K562 (cell line): ENCODE results near the gene FRMD4A. TPM values are rescaled to one million over a fixed set of nuclear protein-coding genes. Genes with fewer than 3 reads are reported as not detected.
A peak's percentile ranks its signal among the peaks of the same experiment; 100 is the strongest.

Experiments
- ARID1B ChIP-seq: fragments of 450-650 bp; IDR thresholded peaks from 2 replicates; pipeline ENCODE4 v1.6.1; 2016; ENCODE audit warnings: antibody characterized with exemption, mild to moderate bottlenecking, inconsistent platforms
- CBFA2T2 ChIP-seq: fragments of 450-650 bp; conservative IDR thresholded peaks from 2 replicates; pipeline ENCODE4 v1.6.1; 2017; ENCODE audit warnings: mild to moderate bottlenecking
- CREB1 ChIP-seq, 2 experiments: sonication (generic) in 1 of 2; formaldehyde crosslinking in 1 of 2; IDR thresholded peaks; 2 replicates each; pipeline versions ENCODE4 v1.6.1 to v1.8.0; 2012 to 2022; ENCODE audit warnings: inconsistent platforms in 1 of 2, mild to moderate bottlenecking in 1 of 2, missing genetic modification reagents in 1 of 2, moderate library complexity in 1 of 2
- CTBP1 ChIP-seq: fragments of 450-650 bp; IDR thresholded peaks from 2 replicates; pipeline ENCODE4 v1.6.1; 2016; ENCODE audit warnings: borderline replicate concordance
- EP300 ChIP-seq: IDR thresholded peaks from 2 replicates; pipeline ENCODE4 v1.6.1; 2012; ENCODE audit warnings: low read length, improper control_type of control experiment
- MITF ChIP-seq: IDR thresholded peaks from 2 replicates; pipeline ENCODE4 v1.6.1; 2014; ENCODE audit warnings: antibody characterized with exemption
- POLR2A ChIP-seq: fragments of 450-650 bp; conservative IDR thresholded peaks from 2 replicates; pipeline ENCODE4 v1.6.1; 2016
- TEAD4 ChIP-seq, 2 experiments: sonication (generic) in 1 of 2; formaldehyde crosslinking in 1 of 2; IDR thresholded peaks; 2 replicates each; pipeline versions ENCODE4 v1.6.1 to v1.8.0; 2012 to 2022; ENCODE audit warnings: borderline replicate concordance in 1 of 2, inconsistent platforms in 1 of 2, low read length in 1 of 2, mild to moderate bottlenecking in 1 of 2, missing genetic modification reagents in 1 of 2
- XRCC4 ChIP-seq: IDR thresholded peaks from one replicate; pipeline ENCODE4 v1.6.1; 2011; ENCODE audit not compliant: insufficient read depth, insufficient read length; ENCODE audit errors: extremely low read depth
- ZNF140 ChIP-seq: fragments of 250-450 bp; sonication (Bioruptor Pico); IDR thresholded peaks from 2 replicates; pipeline ENCODE4 v1.8.0; 2021; ENCODE audit warnings: moderate library complexity, mild to moderate bottlenecking, inconsistent platforms
- ZNF766 ChIP-seq: fragments of 200-800 bp; sonication (Bioruptor generic); conservative IDR thresholded peaks from 2 replicates; pipeline ENCODE4 v1.6.1; 2016; ENCODE audit warnings: missing genetic modification characterization, missing compliant biosample characterization
- ZNF785 ChIP-seq: fragments of 250-450 bp; sonication (Bioruptor Pico); IDR thresholded peaks from 2 replicates; pipeline ENCODE4 v1.4.0; 2020; ENCODE audit warnings: mild to moderate bottlenecking
- polyA plus RNA-seq, 8 experiments: library from polyadenylated mRNA; depleted of rRNA in 4 of 8; stranded (reverse) in 5 of 8; unstranded in 3 of 8; fragments of >200 nt; fragmentation: Nextera tagmentation in 2 of 8; fragmentation: Illumina TruSeq in 1 of 8; extraction: Ambion mirVana in 2 of 8; extraction: Trizol in 1 of 8; gene quantifications; 2 replicates each; pipeline versions ENCODE4 v1.2.1 to v1.2.3, GENCODE V29; 2011 to 2014; ENCODE audit warnings: inconsistent platforms in 1 of 8, missing spikeins in 1 of 8
- total RNA-seq, 7 experiments: library from RNA; depleted of rRNA in 6 of 7; stranded (reverse); fragments of >200 nt in 6 of 7; fragmentation: Illumina TruSeq in 2 of 7; extraction: Trizol in 2 of 7; gene quantifications; 2 replicates each; pipeline versions ENCODE4 v1.2.1 to v1.2.3, GENCODE V29; 2011 to 2021; ENCODE audit warnings: low replicate concordance in 1 of 7
- TF ChIP-seq, protein P1 (sequence below): fragments of 450-650 bp; formaldehyde crosslinking; conservative IDR thresholded peaks from 2 replicates; pipeline ENCODE4 v1.4.0; 2022; ENCODE audit warnings: mild to moderate bottlenecking, missing genetic modification characterization

The FRMD4A gene
- total and polyA plus RNA-seq, 9 of the 15 experiments (the other 6 are each of a cell fraction or from before 2014, with no cell fraction given), result 0.80 to 5.2 (median 3.0) TPM

DNA sequence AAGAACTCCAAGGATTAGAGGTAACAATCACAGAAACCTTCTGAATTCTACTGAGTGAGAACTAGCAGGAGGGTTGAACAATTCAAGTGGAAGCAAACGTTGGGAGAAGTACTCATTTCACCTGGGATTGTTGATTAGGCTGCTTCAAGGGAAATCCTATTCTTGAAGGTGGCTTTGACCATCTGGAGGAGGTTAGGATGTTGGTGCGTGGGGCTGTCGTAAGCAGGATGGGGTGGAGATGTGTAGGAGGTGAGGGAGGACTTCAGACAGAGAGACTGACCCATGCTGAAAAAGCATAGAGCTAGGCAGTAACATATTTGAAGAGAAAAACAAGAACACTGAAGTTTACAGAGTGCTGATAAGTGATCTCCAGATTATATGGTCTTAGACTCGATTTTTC lies 147.9 kb downstream of the FRMD4A start (continued):
- TF ChIP-seq TEAD4 (IDR thresholded peaks at IDR 0.05; ENCODE audit: low read length) (peak; percentile 82), TEAD4 (CRISPR knock-in tag; IDR thresholded peaks at IDR 0.05; ENCODE audit: borderline replicate concordance) (no peak), EP300 (peak; percentile 35; the same call in 1 of the 2 replicates), MITF (no peak), ZNF140 (no peak), POLR2A (no peak), CBFA2T2 (peak; percentile 83), CTBP1 (0 out of 2 replicates have a peak, but pooled peaks have one; percentile 45), ZNF766 (CRISPR knock-in tag) (no peak), ARID1B (peak; percentile 76), CREB1 (IDR thresholded peaks at IDR 0.05) (peak; percentile 27; the same call in 1 of the 2 replicates), CREB1 (CRISPR knock-in tag; IDR thresholded peaks at IDR 0.05) (no peak), ZNF785 (CRISPR knock-in tag) (no peak), XRCC4 (no peak)
- TF ChIP-seq, protein P1, sequence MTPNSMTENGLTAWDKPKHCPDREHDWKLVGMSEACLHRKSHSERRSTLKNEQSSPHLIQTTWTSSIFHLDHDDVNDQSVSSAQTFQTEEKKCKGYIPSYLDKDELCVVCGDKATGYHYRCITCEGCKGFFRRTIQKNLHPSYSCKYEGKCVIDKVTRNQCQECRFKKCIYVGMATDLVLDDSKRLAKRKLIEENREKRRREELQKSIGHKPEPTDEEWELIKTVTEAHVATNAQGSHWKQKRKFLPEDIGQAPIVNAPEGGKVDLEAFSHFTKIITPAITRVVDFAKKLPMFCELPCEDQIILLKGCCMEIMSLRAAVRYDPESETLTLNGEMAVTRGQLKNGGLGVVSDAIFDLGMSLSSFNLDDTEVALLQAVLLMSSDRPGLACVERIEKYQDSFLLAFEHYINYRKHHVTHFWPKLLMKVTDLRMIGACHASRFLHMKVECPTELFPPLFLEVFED (CRISPR knock-in tag), result no peak
